ENCODE results near the gene DIP2B. TPM values are rescaled to one million over a fixed set of nuclear protein-coding genes. Genes with fewer than 3 reads are reported as not detected.

The DIP2B gene
- total RNA-seq, 3 donors from 2014 or later: 28.3 to 39.8 (median 34.7) TPM

- ATAC-seq: peak; percentile 14
Observed at GRCh38 chr12:50581226-50582184, 76.7 kb downstream of the DIP2B start.

GRCh38 chr12:50584135-50584534, 79.3 kb downstream of the DIP2B start:
- ATAC-seq: no peak
- Histone ChIP-seq H3K4me1 (ENCODE audit: low read depth) (peaks cover 8% of the 10 kb centered on the region), H3K36me3 (ENCODE audit: low read depth) (no peaks in the 10 kb centered on the region), H3K9me3 (no peaks in the 10 kb centered on the region), H3K4me3 (no peak overlapping the region)
- intact Hi-C loops (cut with DNase I, micrococcal nuclease): no loop called here
- no peak for DNase-seq
- TF ChIP-seq CTCF (IDR thresholded peaks at IDR 0.05): no peak

More at GRCh38 chr12:50581226-50582184, 76.7 kb downstream of the DIP2B start:
- DNase-seq: no peak
- no peak overlapping the region for H3K4me3 ChIP-seq
- peaks cover 12% of the 10 kb centered on the region for H3K4me1 ChIP-seq (ENCODE audit: low read depth)
- intact Hi-C loops (cut with DNase I, micrococcal nuclease): no loop called here
- no peak for TF ChIP-seq CTCF (IDR thresholded peaks at IDR 0.05)
- H3K36me3 ChIP-seq (ENCODE audit: low read depth): no peaks in the 10 kb centered on the region
- no peaks in the 10 kb centered on the region for H3K9me3 ChIP-seq

DNA sequence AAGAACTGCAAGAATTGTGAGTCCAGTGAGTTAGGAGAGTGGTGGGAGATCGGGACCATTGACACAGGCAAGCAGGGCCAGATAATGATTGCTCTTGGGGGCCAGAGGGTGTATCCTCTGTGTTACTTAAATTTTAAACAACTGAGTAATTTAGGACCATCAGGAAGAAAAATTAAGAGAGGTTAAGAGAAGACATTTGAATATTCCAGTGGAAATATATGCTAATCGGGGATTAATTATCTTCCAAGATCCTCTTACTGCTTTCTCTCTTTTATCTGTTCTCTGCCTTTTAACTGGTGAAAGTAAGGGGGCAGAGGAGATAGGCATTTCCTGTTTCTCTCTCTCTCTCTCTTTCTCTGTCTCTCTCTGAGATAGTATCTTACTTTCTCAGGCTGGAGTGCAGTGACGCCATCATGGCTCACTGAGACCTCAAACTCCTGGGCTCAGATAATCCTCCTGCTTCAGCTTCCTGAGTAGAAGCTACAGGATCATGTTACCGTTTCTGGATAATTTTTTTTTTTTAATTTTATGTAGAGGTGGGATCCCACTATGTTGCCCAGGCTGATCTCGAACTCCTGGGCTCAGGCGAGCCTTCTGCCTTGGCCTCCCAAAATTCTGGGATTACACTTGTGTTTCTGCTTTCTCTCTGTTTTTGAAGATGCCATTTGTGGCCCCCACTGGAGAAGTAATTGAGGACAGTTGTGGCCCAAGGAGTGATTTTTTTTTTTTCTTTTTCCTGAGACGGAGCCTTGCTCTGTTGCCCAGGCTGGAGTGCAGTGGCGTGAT, 85.1 kb downstream of the DIP2B start:
- DNase-seq (no peak), ATAC-seq (no peak)
- no peaks in the 10 kb centered on the region for H3K4me1 ChIP-seq (ENCODE audit: low read depth)
- no peaks in the 10 kb centered on the region for H3K36me3 ChIP-seq (ENCODE audit: low read depth)
- no peak for TF ChIP-seq CTCF (IDR thresholded peaks at IDR 0.05)
- intact Hi-C loops (cut with DNase I, micrococcal nuclease): no loop called here
- no peak overlapping the region for H3K4me3 ChIP-seq
- H3K9me3 ChIP-seq: no peaks in the 10 kb centered on the region

GRCh38 chr12:50590869-50591268, 86.1 kb downstream of the DIP2B start:
- intact Hi-C loops (cut with DNase I, micrococcal nuclease): no loop called here
- DNase-seq: no peak
- Histone ChIP-seq H3K4me1 (ENCODE audit: low read depth) (no peaks in the 10 kb centered on the region), H3K4me3 (no peak overlapping the region), H3K9me3 (no peaks in the 10 kb centered on the region), H3K36me3 (ENCODE audit: low read depth) (no peaks in the 10 kb centered on the region)
- ATAC-seq: no peak
- TF ChIP-seq CTCF (IDR thresholded peaks at IDR 0.05): no peak

DNA sequence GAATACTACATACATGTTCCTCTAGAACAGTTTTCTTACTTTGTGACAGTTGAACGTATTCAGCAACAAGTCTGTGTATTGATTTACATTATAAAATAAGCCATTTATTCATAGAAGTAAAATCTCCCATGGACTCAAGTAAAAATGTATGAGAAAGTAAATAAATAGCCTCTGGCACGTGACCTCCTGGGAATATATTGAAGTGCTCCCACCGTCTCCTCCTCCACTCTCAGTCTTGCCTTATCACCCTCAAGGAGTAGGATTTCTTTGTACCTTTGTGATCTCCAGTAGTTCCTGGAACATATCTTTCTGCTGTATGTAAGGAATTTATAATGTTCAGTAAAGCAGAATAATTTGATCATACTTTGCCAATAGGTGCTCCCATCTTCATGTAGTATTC, 90.9 kb downstream of the DIP2B start:
- Histone ChIP-seq H3K4me3 (no peak overlapping the region), H3K36me3 (ENCODE audit: low read depth) (no peaks in the 10 kb centered on the region), H3K4me1 (ENCODE audit: low read depth) (peaks cover 4% of the 10 kb centered on the region), H3K9me3 (no peaks in the 10 kb centered on the region)
- no peak for DNase-seq
- no peak for ATAC-seq
- TF ChIP-seq CTCF (IDR thresholded peaks at IDR 0.05): no peak
- intact Hi-C loops (cut with DNase I, micrococcal nuclease): no loop called here
